Measurements from ENCODE around the gene MON1B. TPM values are rescaled to one million over a fixed set of nuclear protein-coding genes. Genes with fewer than 3 reads are reported as not detected.

The MON1B gene
- total RNA-seq, 1 experiment from 2014 or later = 67.1 TPM

DNA sequence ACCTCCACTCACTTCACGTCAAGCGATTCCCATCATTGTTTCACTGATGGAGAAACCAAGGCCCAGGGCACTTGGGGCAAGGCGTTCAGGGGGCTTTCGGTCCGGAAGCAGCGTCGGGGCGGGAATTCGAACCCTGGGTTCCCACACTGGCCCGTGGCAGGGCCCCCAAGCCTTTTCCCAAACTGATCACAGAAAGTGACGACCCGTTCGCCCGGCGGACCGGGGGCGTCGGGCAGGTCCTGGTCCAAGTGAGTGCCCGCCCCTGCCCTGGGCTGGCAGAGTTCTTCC lies 856 bp upstream of the MON1B start:
- intact Hi-C loops (cut with micrococcal nuclease; ENCODE audit: unreplicated experiment) = loop anchor here (1.0 kb wide), 1 partner anchor 22 kb away; no protein-coding TSS in a partner anchor
- Histone ChIP-seq H3K36me3 (ENCODE audit: control insufficient read depth, insufficient read depth, low read length) (peaks cover 4% of the 10 kb centered on the region; the same call in 1 of the 2 replicates), H3K4me3 (ENCODE audit: low read depth, low read length) (peak overlapping the region; percentile 76), H3K9me3 (no peaks in the 10 kb centered on the region), H3K27me3 (replicated peaks; ENCODE audit: control insufficient read depth, insufficient read depth, low read length) (no peaks in the 10 kb centered on the region), H3K4me1 (peaks cover 8% of the 10 kb centered on the region)
- CTCF ChIA-PET = interaction anchor here (0.8 kb wide), 1 partner anchor 909 kb away, joined by 4 read pairs; the partner anchor contains the start of gene WWOX
- Mint-ChIP-seq H3K9me3 (ENCODE audit: unreplicated experiment) (no peaks in the 10 kb centered on the region), H3K27ac (ENCODE audit: unreplicated experiment) (peak overlapping the region; percentile 100), H3K36me3 (ENCODE audit: insufficient read depth, unreplicated experiment) (peaks cover 23% of the 10 kb centered on the region), H3K27me3 (ENCODE audit: insufficient read depth, unreplicated experiment) (peaks cover 8% of the 10 kb centered on the region), H3K4me1 (ENCODE audit: low read depth, unreplicated experiment) (peaks cover 19% of the 10 kb centered on the region), H3K4me3 (ENCODE audit: unreplicated experiment) (peak overlapping the region; percentile 84)
- no peak for DNase-seq
- TSS peak; percentile 89 for BruUV-seq (replicated peaks)
- POLR2A ChIA-PET = no interaction called here
- TF ChIP-seq, protein P1, sequence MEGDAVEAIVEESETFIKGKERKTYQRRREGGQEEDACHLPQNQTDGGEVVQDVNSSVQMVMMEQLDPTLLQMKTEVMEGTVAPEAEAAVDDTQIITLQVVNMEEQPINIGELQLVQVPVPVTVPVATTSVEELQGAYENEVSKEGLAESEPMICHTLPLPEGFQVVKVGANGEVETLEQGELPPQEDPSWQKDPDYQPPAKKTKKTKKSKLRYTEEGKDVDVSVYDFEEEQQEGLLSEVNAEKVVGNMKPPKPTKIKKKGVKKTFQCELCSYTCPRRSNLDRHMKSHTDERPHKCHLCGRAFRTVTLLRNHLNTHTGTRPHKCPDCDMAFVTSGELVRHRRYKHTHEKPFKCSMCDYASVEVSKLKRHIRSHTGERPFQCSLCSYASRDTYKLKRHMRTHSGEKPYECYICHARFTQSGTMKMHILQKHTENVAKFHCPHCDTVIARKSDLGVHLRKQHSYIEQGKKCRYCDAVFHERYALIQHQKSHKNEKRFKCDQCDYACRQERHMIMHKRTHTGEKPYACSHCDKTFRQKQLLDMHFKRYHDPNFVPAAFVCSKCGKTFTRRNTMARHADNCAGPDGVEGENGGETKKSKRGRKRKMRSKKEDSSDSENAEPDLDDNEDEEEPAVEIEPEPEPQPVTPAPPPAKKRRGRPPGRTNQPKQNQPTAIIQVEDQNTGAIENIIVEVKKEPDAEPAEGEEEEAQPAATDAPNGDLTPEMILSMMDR (IDR thresholded peaks at IDR 0.05; ENCODE audit: insufficient read depth in 1 of 2, low read depth in 1 of 2, low read length in 1 of 2, severe bottlenecking in 1 of 2, unreplicated experiment in 1 of 2) = no peak

DNA sequence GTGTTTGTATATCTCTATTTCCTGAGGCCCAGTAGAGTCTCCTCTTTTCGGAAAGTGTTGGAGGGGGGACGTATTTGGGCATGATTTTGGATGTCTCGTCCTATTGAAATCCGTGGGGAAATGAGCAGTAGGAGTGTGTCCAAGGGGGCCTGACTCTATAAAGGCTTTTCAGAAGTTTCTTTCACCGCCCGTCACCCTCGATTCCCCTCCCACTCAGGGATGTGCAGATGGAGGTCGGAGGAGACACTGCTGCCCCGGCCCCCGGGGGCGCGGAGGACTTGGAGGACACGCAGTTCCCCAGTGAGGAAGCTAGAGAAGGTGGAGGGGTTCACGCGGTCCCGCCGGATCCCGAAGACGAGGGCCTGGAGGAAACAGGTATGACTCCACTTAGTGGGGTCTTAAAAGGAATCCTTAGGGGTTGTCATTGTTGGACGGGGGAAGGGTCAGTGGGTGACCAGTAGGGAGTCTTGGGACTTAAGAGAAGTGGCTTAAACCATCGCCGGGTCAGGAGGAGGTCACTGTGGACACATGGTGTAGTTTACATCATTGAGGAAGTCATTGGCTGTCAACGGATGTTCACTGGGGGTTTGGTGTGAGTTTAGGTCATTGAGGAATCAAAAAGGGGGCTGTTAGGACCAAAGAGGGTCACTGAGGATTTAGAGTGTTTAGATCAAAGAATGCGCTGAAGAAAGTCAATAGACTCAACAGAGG lies 424 bp downstream of the MON1B start:
- Mint-ChIP-seq H3K9me3 (ENCODE audit: unreplicated experiment) (no peaks in the 10 kb centered on the region), H3K4me3 (ENCODE audit: unreplicated experiment) (peak overlapping the region; percentile 84), H3K36me3 (ENCODE audit: insufficient read depth, unreplicated experiment) (peaks cover 23% of the 10 kb centered on the region), H3K27me3 (ENCODE audit: insufficient read depth, unreplicated experiment) (peaks cover 3% of the 10 kb centered on the region), H3K27ac (ENCODE audit: unreplicated experiment) (peak overlapping the region; percentile 100), H3K4me1 (ENCODE audit: low read depth, unreplicated experiment) (peaks cover 19% of the 10 kb centered on the region)
- Histone ChIP-seq H3K9me3 (no peaks in the 10 kb centered on the region), H3K36me3 (ENCODE audit: control insufficient read depth, insufficient read depth, low read length) (peaks cover 8% of the 10 kb centered on the region), H3K4me1 (peaks cover 8% of the 10 kb centered on the region), H3K4me3 (ENCODE audit: low read depth, low read length) (peak overlapping the region; percentile 88), H3K27me3 (replicated peaks; ENCODE audit: control insufficient read depth, insufficient read depth, low read length) (no peaks in the 10 kb centered on the region)
- TF ChIP-seq, protein P1 (IDR thresholded peaks at IDR 0.05; ENCODE audit: insufficient read depth in 1 of 2, low read depth in 1 of 2, low read length in 1 of 2, severe bottlenecking in 1 of 2, unreplicated experiment in 1 of 2) = no peak
- TSS peak; percentile 90 for BruUV-seq (replicated peaks)
- DNase-seq = peak in 1 of 2 experiments; percentile 38
- CTCF ChIA-PET = no interaction called here
- POLR2A ChIA-PET = interaction anchor here (1.0 kb wide), 1 partner anchor 113 kb away, joined by 3 read pairs; no protein-coding TSS in a partner anchor
- intact Hi-C loops (cut with micrococcal nuclease; ENCODE audit: unreplicated experiment) = no loop called here

DNA sequence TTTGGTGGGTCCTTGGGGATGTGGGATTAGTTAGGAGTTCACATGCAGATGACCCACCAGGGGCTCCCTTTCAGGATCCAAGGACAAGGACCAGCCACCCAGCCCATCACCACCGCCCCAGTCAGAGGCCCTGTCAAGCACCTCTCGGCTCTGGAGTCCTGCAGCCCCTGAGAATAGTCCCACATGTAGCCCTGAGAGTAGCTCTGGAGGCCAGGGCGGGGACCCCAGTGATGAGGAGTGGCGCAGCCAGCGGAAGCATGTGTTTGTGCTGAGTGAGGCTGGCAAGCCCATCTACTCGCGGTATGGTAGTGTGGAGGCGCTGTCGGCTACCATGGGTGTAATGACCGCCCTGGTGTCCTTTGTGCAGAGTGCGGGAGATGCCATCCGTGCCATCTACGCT lies 2.4 kb downstream of the MON1B start:
- no peaks in the 10 kb centered on the region for H3K27me3 Mint-ChIP-seq (ENCODE audit: insufficient read depth, unreplicated experiment)
- intact Hi-C loops (cut with micrococcal nuclease; ENCODE audit: unreplicated experiment) = no loop called here
- H3K9me3 Mint-ChIP-seq (ENCODE audit: unreplicated experiment) = no peaks in the 10 kb centered on the region
- CTCF ChIA-PET = no interaction called here
- H3K4me1 Mint-ChIP-seq (ENCODE audit: low read depth, unreplicated experiment) = peaks cover 19% of the 10 kb centered on the region
- POLR2A ChIA-PET = no interaction called here
- H3K27me3 ChIP-seq (replicated peaks; ENCODE audit: control insufficient read depth, insufficient read depth, low read length) = no peaks in the 10 kb centered on the region
- no peaks in the 10 kb centered on the region for H3K9me3 ChIP-seq
- no TSS peak for BruUV-seq (replicated peaks)
- no peak for DNase-seq
- no peak overlapping the region for H3K4me3 ChIP-seq (ENCODE audit: low read depth, low read length)
- H3K4me1 ChIP-seq = peaks cover 8% of the 10 kb centered on the region
- no peak overlapping the region for H3K27ac Mint-ChIP-seq (ENCODE audit: unreplicated experiment)
- no peak overlapping the region for H3K4me3 Mint-ChIP-seq (ENCODE audit: unreplicated experiment)
- TF ChIP-seq, protein P1 (IDR thresholded peaks at IDR 0.05; ENCODE audit: insufficient read depth in 1 of 2, low read depth in 1 of 2, low read length in 1 of 2, severe bottlenecking in 1 of 2, unreplicated experiment in 1 of 2) = no peak
- H3K36me3 ChIP-seq (ENCODE audit: control insufficient read depth, insufficient read depth, low read length) = peaks cover 11% of the 10 kb centered on the region
- H3K36me3 Mint-ChIP-seq (ENCODE audit: insufficient read depth, unreplicated experiment) = peaks cover 23% of the 10 kb centered on the region
